SK-N-SH (cell line): ENCODE measurements around the gene DDAH1. TPM values are rescaled to one million over a fixed set of nuclear protein-coding genes. Genes with fewer than 3 reads are reported as not detected.

Experiments
- CTCF ChIA-PET: fragments of 300-600, 350-600 bp; formaldehyde crosslinking; extraction: SDS; loops from one replicate; lab custom pipeline; 2021; lab: Yijun Ruan, JAX
- POLR2A ChIA-PET: fragments of 350-600 bp; sonication (Branson Sonifier 250); formaldehyde crosslinking; extraction: SDS; loops from one replicate; lab custom pipeline; 2020; ENCODE audit warnings: antibody characterized with exemption, inconsistent platforms; lab: Yijun Ruan, JAX
- DNase-seq: peaks from one replicate; pipeline ENCODE4 v3.0.0; 2012
- H2AFZ ChIP-seq: fragments of 200-600 bp; sonication (generic); 2 replicates; pipeline ENCODE4 v1.8.1; 2016; ENCODE audit warnings: antibody characterized with exemption, mild to moderate bottlenecking, low read depth
- H3F3A ChIP-seq: fragments of 200-600 bp; sonication (generic); replicated peaks from 2 replicates; pipeline ENCODE3; 2016; ENCODE audit warnings: antibody characterized with exemption, mild to moderate bottlenecking; ENCODE audit not compliant: insufficient read depth
- H3K27ac ChIP-seq, 2 experiments: fragments of 200-500 bp in 1 of 2; fragments of 200-600 bp in 1 of 2; sonication (Bioruptor generic) in 1 of 2; sonication (generic), shearing (Covaris generic) in 1 of 2; 2 replicates each; pipeline versions ENCODE4 v1.5.1 to v1.6.1; 2014 to 2016; ENCODE audit warnings: low read depth in 2 of 2, inconsistent platforms in 1 of 2, low read length in 1 of 2, mild to moderate bottlenecking in 1 of 2, mixed read lengths in 1 of 2
- H3K27me3 ChIP-seq: fragments of 200-600 bp; sonication (generic), shearing (Covaris generic); 2 replicates; pipeline ENCODE4 v1.6.1; 2016; ENCODE audit warnings: mixed run types; ENCODE audit not compliant: insufficient read depth
- H3K36me3 ChIP-seq, 2 experiments: fragments of 200-500 bp in 1 of 2; fragments of 200-600 bp in 1 of 2; sonication (Bioruptor generic) in 1 of 2; sonication (generic) in 1 of 2; replicated peaks in 1 of 2; 2 replicates each; pipeline versions ENCODE3 to v1.5.1; 2014 to 2016; ENCODE audit warnings: low read length in 1 of 2, mild to moderate bottlenecking in 1 of 2; ENCODE audit not compliant: insufficient read depth in 2 of 2, control insufficient read depth in 1 of 2
- H3K4me1 ChIP-seq, 2 experiments: fragments of 200-500 bp in 1 of 2; fragments of 200-600 bp in 1 of 2; sonication (Bioruptor generic) in 1 of 2; sonication (generic), shearing (Covaris generic) in 1 of 2; 2 replicates each; pipeline versions ENCODE4 v1.5.1 to v1.6.1; 2014 to 2016; ENCODE audit warnings: low read depth in 1 of 2, low read length in 1 of 2, mixed run types in 1 of 2; ENCODE audit not compliant: insufficient read depth in 2 of 2, control insufficient read depth in 1 of 2
- H3K4me2 ChIP-seq: fragments of 200-600 bp; sonication (generic), shearing (Covaris generic); 2 replicates; pipeline ENCODE4 v1.6.1; 2017; ENCODE audit warnings: mixed run types
- H3K4me3 ChIP-seq, 2 experiments: fragments of 200-500 bp in 1 of 2; fragments of 200-600 bp in 1 of 2; sonication (Bioruptor generic) in 1 of 2; sonication (generic), shearing (Covaris generic) in 1 of 2; 2 replicates each; pipeline versions ENCODE4 v1.5.1 to v1.8.1; 2014 to 2016; ENCODE audit warnings: low read depth in 2 of 2, inconsistent platforms in 1 of 2, low read length in 1 of 2, mild to moderate bottlenecking in 1 of 2, mixed read lengths in 1 of 2, moderate library complexity in 1 of 2
- H3K79me2 ChIP-seq: fragments of 200-600 bp; sonication (generic); 2 replicates; pipeline ENCODE4 v1.8.1; 2017; ENCODE audit warnings: mild to moderate bottlenecking; ENCODE audit not compliant: insufficient read depth
- H3K9ac ChIP-seq: fragments of 200-600 bp; sonication (generic); 2 replicates; pipeline ENCODE4 v1.6.1; 2017; ENCODE audit warnings: mixed run types
- H3K9me2 ChIP-seq: fragments of 200-600 bp; sonication (generic); 2 replicates; pipeline ENCODE4 v1.6.1; 2017; ENCODE audit warnings: mixed run types
- H3K9me3 ChIP-seq: fragments of 200-600 bp; sonication (generic); 2 replicates; pipeline ENCODE4 v1.6.1; 2017; ENCODE audit warnings: mixed run types, mild to moderate bottlenecking, moderate library complexity
- H4K20me1 ChIP-seq: fragments of 200-600 bp; sonication (generic); 2 replicates; pipeline ENCODE4 v1.6.1; 2017; ENCODE audit warnings: mild to moderate bottlenecking, mixed run types; ENCODE audit not compliant: insufficient read depth
- CHD2 ChIP-seq: fragments of 150-350 bp; IDR thresholded peaks from 2 replicates; pipeline ENCODE4 v1.6.1; 2018; ENCODE audit warnings: low read length; ENCODE audit not compliant: partially characterized antibody
- CTCF ChIP-seq: fragments of 200-600 bp; sonication (generic); IDR thresholded peaks from 2 replicates; pipeline ENCODE4 v1.6.1; 2017; ENCODE audit warnings: antibody characterized with exemption, mild to moderate bottlenecking, moderate library complexity
- ELF1 ChIP-seq: IDR thresholded peaks from 2 replicates; pipeline ENCODE4 v1.4.0; 2012
- EP300 ChIP-seq, 2 experiments: IDR thresholded peaks; 2 replicates each; pipeline versions ENCODE4 v1.4.0 to v1.6.1; 2012; ENCODE audit warnings: borderline replicate concordance in 1 of 2, low read depth in 1 of 2, low read length in 1 of 2
- FOSL2 ChIP-seq: IDR thresholded peaks from 2 replicates; pipeline ENCODE4 v1.4.0; 2012; ENCODE audit warnings: low read depth, mild to moderate bottlenecking, moderate library complexity, borderline replicate concordance
- GABPA ChIP-seq: IDR thresholded peaks from 2 replicates; pipeline ENCODE4 v1.4.0; 2012; ENCODE audit warnings: low read depth, mild to moderate bottlenecking
- GATA2 ChIP-seq: sonication (generic); formaldehyde crosslinking; IDR thresholded peaks from 2 replicates; pipeline ENCODE4 v1.5.0; 2020; ENCODE audit warnings: mild to moderate bottlenecking, missing genetic modification reagents
- IRF3 ChIP-seq: fragments of 150-350 bp; IDR thresholded peaks from 2 replicates; pipeline ENCODE4 v1.6.1; 2016; ENCODE audit warnings: mild to moderate bottlenecking, low read depth, low read length
- JUND ChIP-seq: IDR thresholded peaks from 2 replicates; pipeline ENCODE4 v1.4.0; 2012
- MEF2A ChIP-seq: IDR thresholded peaks from 2 replicates; pipeline ENCODE4 v1.4.0; 2012; ENCODE audit warnings: low read depth, borderline replicate concordance
- MXI1 ChIP-seq: IDR thresholded peaks from 2 replicates; pipeline ENCODE4 v1.6.1; 2012; ENCODE audit warnings: mild to moderate bottlenecking, low read depth, low read length, improper control_type of control experiment
- NFIC ChIP-seq: IDR thresholded peaks from 2 replicates; pipeline ENCODE4 v1.4.0; 2012; ENCODE audit warnings: borderline replicate concordance
- NRF1 ChIP-seq: IDR thresholded peaks from 2 replicates; pipeline ENCODE4 v1.6.1; 2012; ENCODE audit warnings: low read depth, mild to moderate bottlenecking, low read length
- POLR2AphosphoS5 ChIP-seq: IDR thresholded peaks from 2 replicates; pipeline ENCODE4 v1.6.1; 2012; ENCODE audit warnings: low read depth, low read length
- REST ChIP-seq: IDR thresholded peaks from 2 replicates; pipeline ENCODE4 v1.6.1; 2012; ENCODE audit warnings: mild to moderate bottlenecking, low read depth, low read length, moderate library complexity
- RXRA ChIP-seq: IDR thresholded peaks from 2 replicates; pipeline ENCODE4 v1.4.0; 2012; ENCODE audit warnings: low read depth, mild to moderate bottlenecking, borderline replicate concordance
- TCF12 ChIP-seq: IDR thresholded peaks from 2 replicates; pipeline ENCODE4 v1.4.0; 2012
- TEAD4 ChIP-seq: IDR thresholded peaks from 2 replicates; pipeline ENCODE4 v1.4.0; 2012; ENCODE audit warnings: mild to moderate bottlenecking, borderline replicate concordance; ENCODE audit not compliant: insufficient read depth
- YY1 ChIP-seq: IDR thresholded peaks from 2 replicates; pipeline ENCODE4 v1.4.0; 2012; ENCODE audit warnings: low read depth, mild to moderate bottlenecking
- WGBS: methylation state at CpG from one replicate; pipeline ENCODE4 v1.1.6; 2017; ENCODE audit warnings: low lambda C conversion rate; 5-methylcytosine and 5-hydroxymethylcytosine counted together
- polyA plus RNA-seq, 3 experiments: library from polyadenylated mRNA; depleted of rRNA; stranded (reverse); fragments of >200 nt; gene quantifications; 2 replicates each; pipeline ENCODE4 v1.2.3, GENCODE V29; 2012
- TF ChIP-seq, protein P1 (sequence below): fragments of 150-350 bp; IDR thresholded peaks from 2 replicates; pipeline ENCODE4 v1.6.1; 2017; ENCODE audit warnings: antibody characterized with exemption, low read length, low read depth, borderline replicate concordance
- TF ChIP-seq, protein P2 (sequence below): IDR thresholded peaks from 2 replicates; pipeline ENCODE4; 2012

The DDAH1 gene
- polyA plus RNA-seq, 1 of the 3 experiments (the other 2 are of a cell fraction) = 64.3 TPM

- TF ChIP-seq NRF1 (no peak), YY1 (no peak), ELF1 (no peak), GATA2 (CRISPR knock-in tag) (no peak)
- TF ChIP-seq, protein P1, sequence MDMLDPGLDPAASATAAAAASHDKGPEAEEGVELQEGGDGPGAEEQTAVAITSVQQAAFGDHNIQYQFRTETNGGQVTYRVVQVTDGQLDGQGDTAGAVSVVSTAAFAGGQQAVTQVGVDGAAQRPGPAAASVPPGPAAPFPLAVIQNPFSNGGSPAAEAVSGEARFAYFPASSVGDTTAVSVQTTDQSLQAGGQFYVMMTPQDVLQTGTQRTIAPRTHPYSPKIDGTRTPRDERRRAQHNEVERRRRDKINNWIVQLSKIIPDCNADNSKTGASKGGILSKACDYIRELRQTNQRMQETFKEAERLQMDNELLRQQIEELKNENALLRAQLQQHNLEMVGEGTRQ = no peak
These were observed 57.1 kb downstream of the DDAH1 start (continued) for GRCh38 chr1:85407746-85408377.

DNA sequence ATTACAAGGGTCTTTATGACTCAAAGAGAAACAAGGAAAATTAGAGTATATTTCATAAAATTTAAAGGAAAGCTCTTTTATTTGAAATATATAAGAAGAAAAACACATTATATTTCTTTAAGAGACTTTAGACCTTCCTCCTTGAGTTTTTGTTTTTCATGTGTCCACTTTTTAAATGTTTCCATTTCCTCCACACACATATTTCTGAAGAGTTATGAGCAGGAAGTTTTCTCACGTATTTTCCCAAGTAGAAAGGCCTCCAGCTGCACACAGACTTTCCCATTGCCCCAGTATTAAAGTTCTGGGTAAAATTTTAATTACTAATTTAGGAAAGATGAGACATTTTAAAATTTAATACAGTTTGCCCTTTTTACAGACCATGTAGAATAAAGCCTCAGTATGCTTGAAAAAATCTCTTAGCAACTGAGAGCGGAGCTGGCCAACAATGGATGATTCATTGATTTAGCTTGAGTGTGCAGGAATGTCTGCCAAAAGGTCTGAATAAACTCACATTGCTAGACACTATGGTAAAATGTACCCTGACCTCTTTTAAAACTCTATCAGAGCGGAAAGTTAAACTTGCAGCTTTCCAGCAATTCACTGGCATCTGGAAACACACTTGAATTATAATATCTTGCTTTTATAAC lies 57.9 kb downstream of the DDAH1 start:
- H3K79me2 ChIP-seq = peaks cover 90% of the 10 kb centered on the region
- POLR2A ChIA-PET = no interaction called here
- no peaks in the 10 kb centered on the region for H3K9me2 ChIP-seq
- 6% methylated on average over 3 of the region's 3 CpGs for WGBS
- CTCF ChIA-PET = interaction anchor here (0.8 kb wide), 1 partner anchor 10 kb away, joined by 5 read pairs; no protein-coding TSS in a partner anchor
- peak overlapping the region; percentile 83 for H3K9ac ChIP-seq
- H3K36me3 ChIP-seq = peaks cover 0 to 2% of the 10 kb centered on the region in 2 experiments
- no peaks in the 10 kb centered on the region for H3K9me3 ChIP-seq
- no peak for DNase-seq
- TF ChIP-seq POLR2AphosphoS5 (peak; percentile 51; the same call in 1 of the 2 replicates), TCF12 (peak; percentile 78), MEF2A (0 out of 2 replicates have a peak, but pooled peaks have one; percentile 10), MXI1 (no peak), REST (peak; percentile 61; the same call in 1 of the 2 replicates), CHD2 (no peak), CTCF (no peak), EP300 (IDR thresholded peaks at IDR 0.05; ENCODE audit: borderline replicate concordance in 1 of 2, low read depth in 1 of 2, low read length in 1 of 2) (peak in 1 of 2 experiments; percentile 65; a peak in 1 of 4 replicates), RXRA (peak; percentile 66), TEAD4 (peak; percentile 43; the same call in 1 of the 2 replicates), GABPA (no peak), ELF1 (0 out of 2 replicates have a peak, but pooled peaks have one; percentile 12), NFIC (peak; percentile 96), JUND (peak; percentile 81), FOSL2 (peak; percentile 88), YY1 (no peak), IRF3 (no peak)
- TF ChIP-seq, protein P2, sequence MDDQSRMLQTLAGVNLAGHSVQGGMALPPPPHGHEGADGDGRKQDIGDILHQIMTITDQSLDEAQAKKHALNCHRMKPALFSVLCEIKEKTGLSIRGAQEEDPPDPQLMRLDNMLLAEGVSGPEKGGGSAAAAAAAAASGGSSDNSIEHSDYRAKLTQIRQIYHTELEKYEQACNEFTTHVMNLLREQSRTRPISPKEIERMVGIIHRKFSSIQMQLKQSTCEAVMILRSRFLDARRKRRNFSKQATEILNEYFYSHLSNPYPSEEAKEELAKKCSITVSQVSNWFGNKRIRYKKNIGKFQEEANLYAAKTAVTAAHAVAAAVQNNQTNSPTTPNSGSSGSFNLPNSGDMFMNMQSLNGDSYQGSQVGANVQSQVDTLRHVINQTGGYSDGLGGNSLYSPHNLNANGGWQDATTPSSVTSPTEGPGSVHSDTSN = peak; percentile 64
- H4K20me1 ChIP-seq = no peaks in the 10 kb centered on the region
- no peak overlapping the region for H2AFZ ChIP-seq
- peak overlapping the region in 1 of 2 experiments; percentile 53; a peak in 2 of 4 replicates for H3K4me3 ChIP-seq
- peak overlapping the region; percentile 85 to 98 for H3K27ac ChIP-seq
- H3K4me2 ChIP-seq = peak overlapping the region; percentile 69
- H3K27me3 ChIP-seq = no peaks in the 10 kb centered on the region
- peaks cover 7 to 13% of the 10 kb centered on the region in 2 experiments; a peak in 3 of 4 replicates for H3K4me1 ChIP-seq
- H3F3A ChIP-seq = peaks cover 25% of the 10 kb centered on the region
